Gastroesophageal sphincter (tissue), 3 donors: ENCODE measurements around the gene TMEM51.

ENCODE experiments used
- CTCF ChIP-seq, 4 experiments: fragments of 200-600 bp in 2 of 4; fragments of 450-650 bp in 2 of 4; sonication (generic) in 1 of 4; IDR thresholded peaks; one replicate each; pipeline ENCODE4 v1.5.1; 2017 to 2019; ENCODE audit warnings: antibody characterized with exemption in 4 of 4, mild to moderate bottlenecking in 2 of 4, moderate library complexity in 2 of 4
- EP300 ChIP-seq: sonication (generic); formaldehyde crosslinking; IDR thresholded peaks from one replicate; pipeline ENCODE4 v1.6.1; 2017; ENCODE audit warnings: antibody characterized with exemption, mild to moderate bottlenecking
- POLR2A ChIP-seq, 2 donors: fragments of 450-650 bp; IDR thresholded peaks; one replicate each; pipeline ENCODE4 v1.6.1; 2017; ENCODE audit warnings: antibody characterized with exemption in 2 of 2, mild to moderate bottlenecking in 2 of 2, moderate library complexity in 1 of 2
- POLR2AphosphoS5 ChIP-seq: sonication (generic); formaldehyde crosslinking; IDR thresholded peaks from one replicate; pipeline ENCODE4 v1.6.1; 2017; ENCODE audit warnings: antibody characterized with exemption

- TF ChIP-seq POLR2A (IDR thresholded peaks at IDR 0.05) (no peak), CTCF (IDR thresholded peaks at IDR 0.05) (no peak), EP300 (no peak), POLR2AphosphoS5 (no peak)
Measured at GRCh38 chr1:15157524-15158399, 4.2 kb downstream of the TMEM51 start.
